Measurements from ENCODE around the gene DLX1. TPM values are rescaled to one million over a fixed set of nuclear protein-coding genes. Genes with fewer than 3 reads are reported as not detected.

Gene DLX1
- total RNA-seq, 1 experiment from 2014 or later = 2.0 TPM

DNA sequence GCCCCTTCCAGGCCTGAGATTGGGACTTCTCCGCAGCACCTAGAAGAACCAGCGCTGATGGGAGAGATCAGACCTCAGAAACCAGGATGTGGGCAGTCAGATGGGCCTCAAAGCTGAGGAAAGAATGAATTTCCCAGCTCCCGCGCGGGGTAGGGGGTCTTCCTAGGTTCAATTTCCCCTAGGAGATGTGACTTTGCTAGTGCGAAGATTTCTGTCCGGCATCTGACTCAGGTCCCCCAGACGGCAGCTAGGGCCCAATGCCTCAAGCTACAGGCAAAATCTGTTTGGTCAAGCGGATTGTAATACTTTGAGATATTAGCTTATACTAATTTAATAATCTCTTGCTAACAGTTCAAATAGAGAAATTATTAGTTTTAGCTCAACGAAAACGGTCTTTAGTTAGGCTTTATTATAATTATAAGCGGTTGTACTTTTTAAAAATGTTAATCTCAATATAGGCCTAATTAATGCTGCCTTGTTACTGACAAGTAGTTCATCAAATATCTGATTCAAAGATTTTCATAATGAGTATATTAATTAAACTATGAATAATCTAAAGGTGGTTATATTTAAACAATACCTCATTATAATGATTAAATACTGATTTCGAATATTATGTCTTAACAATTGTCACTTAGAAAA, 5.8 kb downstream of the DLX1 start:
- Histone ChIP-seq H4K20me1 (ENCODE audit: insufficient read depth) (no peaks in the 10 kb centered on the region), H3K36me3 (ENCODE audit: control insufficient read depth in 1 of 2, insufficient read depth in 2 of 2, low read length in 2 of 2) (no peaks in the 10 kb centered on the region), H3K9ac (ENCODE audit: low read length) (no peak overlapping the region), H3K4me2 (ENCODE audit: low read length) (no peak overlapping the region), H2AFZ (ENCODE audit: low read depth, low read length, poor library complexity, severe bottlenecking) (no peak overlapping the region), H3K79me2 (ENCODE audit: insufficient read depth, low read length) (no peaks in the 10 kb centered on the region), H3K27me3 (ENCODE audit: insufficient read depth, low read length) (no peaks in the 10 kb centered on the region), H3K4me1 (ENCODE audit: control insufficient read depth in 1 of 2, insufficient read depth in 2 of 2, low read length in 2 of 2) (peaks cover 10 to 18% of the 10 kb centered on the region in 2 experiments), H3K9me3 (ENCODE audit: control insufficient read depth in 1 of 2, insufficient read depth in 1 of 2, low read depth in 1 of 2, low read length in 2 of 2) (no peaks in the 10 kb centered on the region), H3K9me2 (ENCODE audit: insufficient read depth) (no peaks in the 10 kb centered on the region), H3K27ac (ENCODE audit: low read depth, low read length) (no peak overlapping the region), H3K4me3 (replicated peaks in 1 of 2; ENCODE audit: low read depth in 1 of 2, low read length in 2 of 2) (no peak overlapping the region)
- RAD21 ChIA-PET (ENCODE audit: low non-redundant PET in 1 of 2, low total read pairs in 2 of 2, uncharacterized antibody in 2 of 2, unreplicated experiment in 2 of 2) = no interaction called here
- no peak for DNase-seq (ENCODE audit: low read depth, low spot score)
- intact Hi-C loops (cut with micrococcal nuclease) = loop anchor here (10.0 kb wide), 1 partner anchor 166 kb away; the partner anchor contains the start of gene HAT1
- TF ChIP-seq SRF (IDR thresholded peaks at IDR 0.05; ENCODE audit: low read depth) (no peak), POLR2AphosphoS5 (IDR thresholded peaks at IDR 0.05; ENCODE audit: low read depth, low read length) (no peak), JUND (IDR thresholded peaks at IDR 0.05) (no peak), YY1 (IDR thresholded peaks at IDR 0.05; ENCODE audit: extremely low read depth, insufficient replicate concordance, low read depth, low read length) (no peak), ZNF274 (IDR thresholded peaks at IDR 0.05; ENCODE audit: low read depth, low read length) (no peak), SIN3A (IDR thresholded peaks at IDR 0.05; ENCODE audit: low read depth) (no peak), EGR1 (IDR thresholded peaks at IDR 0.05; ENCODE audit: low read depth) (no peak), FOSL1 (IDR thresholded peaks at IDR 0.05; ENCODE audit: low read depth) (no peak), RAD21 (IDR thresholded peaks at IDR 0.05; ENCODE audit: low read depth) (no peak), ELF1 (IDR thresholded peaks at IDR 0.05; ENCODE audit: borderline replicate concordance, low read depth) (no peak)
- TF ChIP-seq, protein P1, sequence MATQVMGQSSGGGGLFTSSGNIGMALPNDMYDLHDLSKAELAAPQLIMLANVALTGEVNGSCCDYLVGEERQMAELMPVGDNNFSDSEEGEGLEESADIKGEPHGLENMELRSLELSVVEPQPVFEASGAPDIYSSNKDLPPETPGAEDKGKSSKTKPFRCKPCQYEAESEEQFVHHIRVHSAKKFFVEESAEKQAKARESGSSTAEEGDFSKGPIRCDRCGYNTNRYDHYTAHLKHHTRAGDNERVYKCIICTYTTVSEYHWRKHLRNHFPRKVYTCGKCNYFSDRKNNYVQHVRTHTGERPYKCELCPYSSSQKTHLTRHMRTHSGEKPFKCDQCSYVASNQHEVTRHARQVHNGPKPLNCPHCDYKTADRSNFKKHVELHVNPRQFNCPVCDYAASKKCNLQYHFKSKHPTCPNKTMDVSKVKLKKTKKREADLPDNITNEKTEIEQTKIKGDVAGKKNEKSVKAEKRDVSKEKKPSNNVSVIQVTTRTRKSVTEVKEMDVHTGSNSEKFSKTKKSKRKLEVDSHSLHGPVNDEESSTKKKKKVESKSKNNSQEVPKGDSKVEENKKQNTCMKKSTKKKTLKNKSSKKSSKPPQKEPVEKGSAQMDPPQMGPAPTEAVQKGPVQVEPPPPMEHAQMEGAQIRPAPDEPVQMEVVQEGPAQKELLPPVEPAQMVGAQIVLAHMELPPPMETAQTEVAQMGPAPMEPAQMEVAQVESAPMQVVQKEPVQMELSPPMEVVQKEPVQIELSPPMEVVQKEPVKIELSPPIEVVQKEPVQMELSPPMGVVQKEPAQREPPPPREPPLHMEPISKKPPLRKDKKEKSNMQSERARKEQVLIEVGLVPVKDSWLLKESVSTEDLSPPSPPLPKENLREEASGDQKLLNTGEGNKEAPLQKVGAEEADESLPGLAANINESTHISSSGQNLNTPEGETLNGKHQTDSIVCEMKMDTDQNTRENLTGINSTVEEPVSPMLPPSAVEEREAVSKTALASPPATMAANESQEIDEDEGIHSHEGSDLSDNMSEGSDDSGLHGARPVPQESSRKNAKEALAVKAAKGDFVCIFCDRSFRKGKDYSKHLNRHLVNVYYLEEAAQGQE (IDR thresholded peaks at IDR 0.05; ENCODE audit: low read depth) = no peak
- TF ChIP-seq, protein P2, sequence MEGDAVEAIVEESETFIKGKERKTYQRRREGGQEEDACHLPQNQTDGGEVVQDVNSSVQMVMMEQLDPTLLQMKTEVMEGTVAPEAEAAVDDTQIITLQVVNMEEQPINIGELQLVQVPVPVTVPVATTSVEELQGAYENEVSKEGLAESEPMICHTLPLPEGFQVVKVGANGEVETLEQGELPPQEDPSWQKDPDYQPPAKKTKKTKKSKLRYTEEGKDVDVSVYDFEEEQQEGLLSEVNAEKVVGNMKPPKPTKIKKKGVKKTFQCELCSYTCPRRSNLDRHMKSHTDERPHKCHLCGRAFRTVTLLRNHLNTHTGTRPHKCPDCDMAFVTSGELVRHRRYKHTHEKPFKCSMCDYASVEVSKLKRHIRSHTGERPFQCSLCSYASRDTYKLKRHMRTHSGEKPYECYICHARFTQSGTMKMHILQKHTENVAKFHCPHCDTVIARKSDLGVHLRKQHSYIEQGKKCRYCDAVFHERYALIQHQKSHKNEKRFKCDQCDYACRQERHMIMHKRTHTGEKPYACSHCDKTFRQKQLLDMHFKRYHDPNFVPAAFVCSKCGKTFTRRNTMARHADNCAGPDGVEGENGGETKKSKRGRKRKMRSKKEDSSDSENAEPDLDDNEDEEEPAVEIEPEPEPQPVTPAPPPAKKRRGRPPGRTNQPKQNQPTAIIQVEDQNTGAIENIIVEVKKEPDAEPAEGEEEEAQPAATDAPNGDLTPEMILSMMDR (IDR thresholded peaks at IDR 0.05 in 2 of 3, conservative IDR thresholded peaks at IDR 0.05 in 1 of 3; ENCODE audit: borderline replicate concordance in 1 of 3, insufficient read depth in 1 of 3, low read depth in 2 of 3, low read length in 2 of 3) = no peak
- TF ChIP-seq, protein P3, sequence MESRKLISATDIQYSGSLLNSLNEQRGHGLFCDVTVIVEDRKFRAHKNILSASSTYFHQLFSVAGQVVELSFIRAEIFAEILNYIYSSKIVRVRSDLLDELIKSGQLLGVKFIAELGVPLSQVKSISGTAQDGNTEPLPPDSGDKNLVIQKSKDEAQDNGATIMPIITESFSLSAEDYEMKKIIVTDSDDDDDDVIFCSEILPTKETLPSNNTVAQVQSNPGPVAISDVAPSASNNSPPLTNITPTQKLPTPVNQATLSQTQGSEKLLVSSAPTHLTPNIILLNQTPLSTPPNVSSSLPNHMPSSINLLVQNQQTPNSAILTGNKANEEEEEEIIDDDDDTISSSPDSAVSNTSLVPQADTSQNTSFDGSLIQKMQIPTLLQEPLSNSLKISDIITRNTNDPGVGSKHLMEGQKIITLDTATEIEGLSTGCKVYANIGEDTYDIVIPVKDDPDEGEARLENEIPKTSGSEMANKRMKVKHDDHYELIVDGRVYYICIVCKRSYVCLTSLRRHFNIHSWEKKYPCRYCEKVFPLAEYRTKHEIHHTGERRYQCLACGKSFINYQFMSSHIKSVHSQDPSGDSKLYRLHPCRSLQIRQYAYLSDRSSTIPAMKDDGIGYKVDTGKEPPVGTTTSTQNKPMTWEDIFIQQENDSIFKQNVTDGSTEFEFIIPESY (IDR thresholded peaks at IDR 0.05; ENCODE audit: extremely low read depth, insufficient replicate concordance, low read length) = no peak
- CTCF ChIA-PET = interaction anchor here (1.3 kb wide), 1 partner anchor 388 kb away, joined by 3 read pairs; no protein-coding TSS in a partner anchor
- POLR2A ChIA-PET = interaction anchor here (1.1 kb wide), 1 partner anchor 12 kb away, joined by 3 read pairs; the partner anchor contains the start of gene DLX2
- no TSS peak for BruUV-seq (replicated peaks)
- ATAC-seq = no peak
